HG02938 (cell line): Measurements from ENCODE around the gene PRPSAP2.
"Not testable (repeated sequence)": the region's sequence is repeated elsewhere in the genome, so short reads cannot be mapped to it uniquely, and the experiment has no call there.

ENCODE experiments used
- ATAC-seq: cut with Tn5 transposase; IDR thresholded peaks from one replicate; pipeline ENCODE4 v1.9.1; 2021; ENCODE audit warnings: mild to moderate bottlenecking, moderate library complexity; ENCODE audit not compliant: unreplicated experiment

Gene PRPSAP2

DNA sequence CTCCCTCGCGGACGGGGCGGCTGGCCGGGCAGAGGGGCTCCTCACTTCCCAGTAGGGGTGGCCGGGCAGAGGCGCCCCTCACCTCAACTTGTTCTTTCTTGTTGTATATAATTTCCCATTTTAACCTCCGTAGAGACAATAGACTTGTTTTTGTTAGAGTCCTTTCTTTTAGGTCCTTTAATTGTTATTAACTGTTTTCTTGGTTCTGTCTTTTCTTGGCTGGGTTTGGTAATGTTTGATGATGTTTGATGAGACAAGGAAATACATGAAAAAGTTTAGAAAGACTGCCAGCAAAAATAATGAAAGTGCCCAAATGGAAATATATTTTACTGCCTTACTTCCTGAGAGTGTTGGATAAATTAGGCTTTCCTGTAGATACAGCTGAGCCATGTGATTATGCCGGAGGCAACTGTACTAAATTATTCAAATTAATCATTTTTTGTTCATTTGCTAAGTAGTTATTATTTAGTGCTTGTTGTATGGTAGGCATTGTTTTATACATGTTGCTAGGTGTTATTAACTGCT is 30.9 kb downstream of the PRPSAP2 start:
- no peak for ATAC-seq

DNA sequence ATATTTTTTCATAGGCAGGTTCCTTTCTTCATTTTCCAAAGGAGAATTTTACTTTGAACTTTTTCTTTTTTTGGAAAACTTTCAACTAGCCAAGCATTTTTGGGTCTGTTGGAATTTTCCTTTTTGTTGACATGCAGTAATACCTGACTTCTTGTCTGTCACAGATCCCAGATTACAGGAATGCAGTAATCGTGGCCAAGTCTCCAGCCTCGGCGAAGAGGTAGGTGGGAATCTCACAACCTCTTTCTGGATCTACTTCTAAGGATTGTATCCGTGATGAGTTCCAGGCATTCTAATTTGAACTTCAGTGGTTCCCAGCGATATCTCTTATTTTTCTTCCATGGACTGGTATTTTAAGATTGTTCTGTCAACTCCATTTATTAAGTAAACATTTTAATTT is 31.7 kb downstream of the PRPSAP2 start:
- ATAC-seq, result no peak

DNA sequence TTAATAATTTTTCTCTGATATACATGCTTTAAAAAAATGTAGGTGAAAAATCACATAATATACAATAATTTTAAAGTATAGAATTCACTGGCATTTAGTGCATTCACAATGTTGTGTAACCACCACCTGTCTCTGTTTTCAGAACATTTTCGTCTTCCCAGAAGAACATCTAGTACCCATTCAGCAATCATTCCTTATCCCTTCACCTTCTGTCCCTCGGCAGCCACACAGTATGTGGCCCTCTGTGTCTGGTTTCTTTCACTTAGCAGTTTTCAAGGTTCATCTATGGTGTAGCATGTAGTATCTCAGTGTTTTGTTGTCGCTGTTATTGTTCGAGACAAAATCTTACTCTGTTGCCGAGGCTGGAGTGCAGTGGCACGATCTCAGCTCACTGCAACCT is 33.6 kb downstream of the PRPSAP2 start:
- no peak for ATAC-seq

DNA sequence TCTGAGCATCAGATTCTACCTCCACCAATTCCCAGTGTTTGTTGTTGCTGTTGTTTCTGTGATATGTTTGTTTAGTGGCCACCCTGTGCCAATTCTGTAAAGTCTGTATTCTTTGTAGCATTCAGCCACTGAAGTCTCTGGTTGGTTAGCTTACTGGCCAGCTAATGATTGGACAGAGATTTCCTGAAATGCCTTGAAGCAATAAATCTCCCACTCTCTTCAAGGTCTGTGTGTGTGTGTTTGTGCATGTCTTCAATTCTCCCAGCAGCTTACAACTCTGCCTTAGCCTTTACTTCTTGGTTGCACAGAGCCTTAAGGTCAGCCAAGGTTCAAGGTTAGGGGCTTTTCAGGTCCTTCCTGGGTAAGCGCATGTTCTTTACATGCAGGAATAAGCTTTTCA is 38.2 kb downstream of the PRPSAP2 start:
- no peak for ATAC-seq

DNA sequence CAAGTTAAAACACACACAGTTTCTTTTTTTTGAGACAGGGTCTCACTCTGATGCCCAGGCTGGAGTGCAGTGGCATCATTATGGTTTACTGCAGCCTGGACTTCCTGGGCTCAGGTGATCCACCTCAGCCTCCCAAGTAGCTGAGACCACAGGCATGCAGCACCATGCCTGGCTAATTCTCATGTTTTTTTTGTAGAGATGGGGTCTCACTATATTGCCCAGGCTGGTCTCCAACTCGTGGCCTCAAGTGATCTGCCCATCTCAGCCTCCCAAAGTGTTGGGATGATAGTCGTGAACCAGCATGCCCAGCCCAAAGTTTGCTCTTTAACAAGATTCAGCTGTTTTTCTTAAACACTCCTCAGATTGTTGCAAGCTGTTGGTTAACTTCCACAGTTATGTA is 39.0 kb downstream of the PRPSAP2 start:
- no peak for ATAC-seq

DNA sequence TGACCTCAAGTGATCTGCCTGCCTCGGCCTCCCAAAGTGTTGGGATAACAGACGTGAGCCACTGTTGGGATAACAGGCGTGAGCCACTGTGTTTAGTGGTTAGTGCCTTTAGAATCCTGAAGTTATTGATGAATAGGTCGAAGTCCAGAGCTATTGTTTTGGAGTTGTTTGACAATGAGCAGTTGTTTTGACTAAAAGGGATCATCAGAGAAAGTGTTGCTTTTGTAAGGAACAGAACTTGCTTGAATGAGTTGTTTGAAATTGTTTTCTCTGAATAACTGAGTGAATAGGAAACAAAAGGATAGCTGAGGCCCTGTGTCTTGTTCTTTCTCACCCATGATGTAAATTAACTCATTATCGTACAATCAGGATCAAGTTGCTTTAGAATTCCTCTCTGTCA is 46.6 kb downstream of the PRPSAP2 start:
- ATAC-seq, result no peak

DNA sequence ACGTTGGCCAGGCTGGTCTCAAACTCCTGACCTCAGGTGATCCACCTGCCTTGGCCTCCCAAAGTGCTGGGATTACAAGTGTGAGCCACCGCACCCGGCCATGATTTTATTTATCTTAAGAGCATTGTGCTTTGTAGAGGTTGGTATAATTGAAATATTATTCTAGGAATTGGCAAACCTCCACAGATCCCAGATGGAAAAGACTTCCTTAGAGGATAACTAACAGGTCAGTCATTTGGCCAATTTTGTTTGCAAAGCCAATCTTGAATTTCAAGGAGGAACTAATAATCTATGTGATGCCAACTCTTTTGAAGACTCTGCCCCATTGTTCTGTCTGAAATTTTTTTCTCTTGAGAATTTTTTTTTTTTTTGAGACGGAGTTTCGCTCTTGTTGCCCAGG is 47.3 kb downstream of the PRPSAP2 start:
- no peak for ATAC-seq

DNA sequence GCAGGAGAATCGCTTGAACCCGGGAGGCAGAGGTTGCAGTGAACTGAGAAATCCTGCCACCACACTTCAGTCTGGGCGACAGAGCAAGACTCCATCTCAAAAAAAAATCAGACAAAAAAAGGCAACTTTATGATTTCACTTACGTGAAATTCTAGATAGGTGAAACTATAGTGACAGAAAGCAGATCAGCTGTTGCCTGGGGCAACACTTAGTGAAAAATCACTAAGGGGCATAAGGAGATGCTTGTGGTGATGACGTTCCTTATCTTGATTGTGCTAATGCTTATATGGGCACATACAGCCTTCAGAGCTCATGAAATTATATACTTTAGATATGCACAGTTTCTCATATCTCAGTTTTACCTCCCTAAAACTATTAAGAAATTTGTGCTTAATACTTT is 52.4 kb downstream of the PRPSAP2 start:
- ATAC-seq, result no peak

DNA sequence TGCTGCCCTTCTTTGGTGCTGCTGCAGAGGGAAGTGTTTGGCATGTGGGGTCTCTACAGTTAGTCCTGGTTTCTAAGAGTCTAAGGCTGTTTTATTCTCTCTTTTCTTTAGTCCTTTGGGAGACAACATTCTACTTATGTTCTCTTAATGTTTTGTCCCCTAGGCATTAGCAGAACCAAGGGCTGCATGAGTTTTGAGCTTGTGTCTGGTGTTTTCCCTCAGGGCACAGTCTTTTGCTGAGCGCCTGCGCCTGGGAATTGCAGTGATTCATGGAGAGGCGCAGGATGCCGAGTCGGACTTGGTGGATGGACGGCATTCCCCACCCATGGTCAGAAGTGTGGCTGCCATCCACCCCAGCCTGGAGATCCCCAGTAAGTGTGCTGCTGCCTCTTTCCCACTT is 53.0 kb downstream of the PRPSAP2 start:
- ATAC-seq, result no peak

DNA sequence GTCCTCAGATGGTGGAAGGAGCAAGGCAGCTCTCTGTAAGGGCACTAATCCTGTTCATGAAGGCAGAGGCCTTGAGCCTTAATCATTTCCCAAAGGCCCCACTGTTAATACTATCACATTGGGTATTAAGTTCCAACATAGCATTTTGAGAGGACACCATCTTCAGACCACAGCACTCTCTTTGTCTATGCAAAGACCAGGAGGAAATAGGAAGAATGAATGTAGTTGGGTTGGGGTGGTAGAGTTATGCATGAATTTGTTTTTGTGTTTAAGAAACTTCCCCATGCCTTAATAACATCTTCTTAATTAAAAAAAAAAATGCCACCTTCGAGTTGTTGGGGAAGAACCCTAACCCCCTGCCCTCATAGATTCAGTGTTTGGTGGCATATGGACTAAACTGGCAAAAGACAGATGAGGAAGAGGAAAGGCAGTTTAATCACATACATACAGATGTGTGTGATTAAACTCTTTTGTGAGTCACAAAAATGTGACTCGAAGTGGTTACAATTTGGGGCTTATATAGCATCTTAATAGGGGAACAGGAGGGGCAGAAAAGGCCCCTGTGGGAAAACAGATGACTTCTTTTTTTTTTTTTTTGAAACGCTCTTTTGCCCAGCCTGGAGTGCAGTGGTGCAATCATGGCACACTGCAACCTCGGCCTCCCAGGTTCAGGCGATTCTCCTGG is 59.0 kb downstream of the PRPSAP2 start:
- ATAC-seq, result no peak

DNA sequence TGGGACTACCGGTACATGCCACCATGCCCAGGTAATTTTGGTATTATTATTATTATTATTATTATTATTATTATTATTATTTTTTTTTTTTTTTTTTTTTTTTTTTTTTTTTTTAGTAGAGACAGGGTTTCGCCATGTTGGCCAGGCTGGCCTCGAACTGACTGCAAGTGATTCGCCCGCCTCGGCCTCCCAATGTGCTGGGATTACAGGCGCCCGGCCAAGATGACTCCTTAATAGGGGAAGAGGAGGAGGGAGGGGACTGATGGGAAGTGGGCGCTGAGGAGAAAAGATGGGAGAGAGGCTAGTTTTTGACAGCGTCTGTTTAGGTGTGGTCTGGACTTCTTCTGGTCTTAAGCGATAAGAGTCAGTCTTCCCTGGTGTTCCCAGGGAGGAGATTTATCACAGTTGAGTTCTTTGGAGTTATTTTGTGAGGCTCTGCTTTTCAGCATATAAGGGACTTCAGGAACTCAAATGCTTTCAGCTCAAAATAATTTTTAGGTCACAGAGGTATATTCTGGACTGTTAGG is 59.6 kb downstream of the PRPSAP2 start:
- no peak for ATAC-seq

DNA sequence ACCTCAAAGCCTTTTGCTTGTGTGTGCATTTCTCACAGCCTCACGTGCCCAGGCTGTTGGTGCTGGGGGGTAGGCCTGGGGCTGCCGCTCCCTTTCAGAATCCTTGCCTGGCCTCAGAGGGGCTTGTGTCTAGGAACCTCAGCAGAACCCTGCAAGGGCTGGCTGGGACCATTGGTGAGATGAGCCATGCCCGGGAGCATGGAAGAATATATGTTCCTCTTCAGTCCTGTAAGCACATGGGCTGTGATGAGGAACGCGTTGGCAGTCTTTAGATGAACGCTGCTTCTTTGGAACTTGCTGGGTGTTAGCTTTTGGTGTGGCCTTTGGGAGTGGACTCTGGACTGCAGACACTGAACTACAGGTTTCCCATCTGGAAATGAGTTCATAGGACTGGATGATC is 62.0 kb downstream of the PRPSAP2 start:
- no peak for ATAC-seq

DNA sequence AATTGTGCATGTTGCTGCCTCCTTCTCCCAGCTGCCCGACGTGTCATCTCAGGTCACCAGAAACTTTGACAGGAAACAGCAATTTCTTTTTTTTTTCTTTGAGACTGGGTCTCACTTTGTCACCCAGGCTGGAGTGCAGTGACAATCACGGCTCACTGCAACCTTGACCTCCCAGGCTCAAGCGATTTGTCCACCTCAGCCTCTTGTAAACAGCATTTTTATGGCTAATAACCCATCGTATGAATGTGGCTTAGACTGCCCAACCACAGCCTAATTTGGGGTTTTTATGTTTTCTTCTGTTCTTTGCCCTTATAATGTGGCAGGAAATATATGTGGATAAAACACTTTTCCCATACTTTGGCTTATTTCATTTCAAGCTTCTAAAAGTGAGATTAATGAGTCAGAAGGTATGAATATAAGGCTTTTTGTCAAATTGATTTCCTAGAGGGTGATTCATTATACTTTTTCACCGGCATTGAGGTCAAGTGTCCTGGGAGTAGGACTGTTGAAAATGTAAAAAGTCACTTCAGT is 63.0 kb downstream of the PRPSAP2 start:
- peak; percentile 46 for ATAC-seq

DNA sequence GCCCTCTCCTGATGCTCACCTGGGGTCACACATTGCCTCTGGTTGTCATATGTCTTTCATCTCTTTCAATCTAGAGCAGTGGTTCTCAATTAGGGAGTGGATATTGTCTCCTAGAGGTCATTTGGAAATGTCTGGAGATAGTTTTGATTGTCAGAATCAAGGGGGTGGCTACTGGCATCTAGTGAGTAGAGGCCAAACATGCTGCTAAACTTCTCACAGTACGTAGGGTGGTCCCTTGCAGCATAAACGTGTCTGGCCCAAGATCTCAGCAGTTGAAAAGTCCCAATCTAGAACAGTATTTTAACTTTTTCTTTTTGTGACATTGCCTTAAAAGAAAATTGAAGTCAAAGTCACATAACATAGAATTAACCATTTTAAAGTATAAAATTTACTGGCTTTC is 63.6 kb downstream of the PRPSAP2 start:
- ATAC-seq, result peak; percentile 13

DNA sequence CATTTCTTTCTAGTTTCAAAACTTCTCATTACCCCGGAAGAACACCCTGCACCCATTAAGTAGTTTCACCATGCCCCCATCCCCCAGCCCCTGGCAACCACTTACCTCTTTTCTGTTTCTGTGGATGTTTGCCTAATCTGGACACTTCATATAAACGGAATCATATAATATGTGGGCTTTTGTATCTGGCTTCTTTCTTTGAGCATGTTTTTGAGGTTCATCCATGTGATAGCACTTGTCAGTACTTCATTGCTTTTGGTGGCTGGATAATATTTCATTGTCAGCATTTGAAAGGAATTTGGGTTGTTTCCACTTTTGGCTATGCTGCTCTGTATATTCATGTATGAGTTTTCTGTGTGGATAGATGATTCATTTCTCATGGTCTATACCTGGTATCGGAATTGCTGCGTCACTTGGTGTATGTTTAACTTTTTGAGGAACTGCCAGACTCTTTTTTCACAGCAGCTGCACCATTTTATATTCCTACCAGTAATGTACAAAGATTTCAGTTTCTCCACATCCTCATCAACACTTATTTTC is 64.1 kb downstream of the PRPSAP2 start:
- ATAC-seq, result peak; percentile 60

DNA sequence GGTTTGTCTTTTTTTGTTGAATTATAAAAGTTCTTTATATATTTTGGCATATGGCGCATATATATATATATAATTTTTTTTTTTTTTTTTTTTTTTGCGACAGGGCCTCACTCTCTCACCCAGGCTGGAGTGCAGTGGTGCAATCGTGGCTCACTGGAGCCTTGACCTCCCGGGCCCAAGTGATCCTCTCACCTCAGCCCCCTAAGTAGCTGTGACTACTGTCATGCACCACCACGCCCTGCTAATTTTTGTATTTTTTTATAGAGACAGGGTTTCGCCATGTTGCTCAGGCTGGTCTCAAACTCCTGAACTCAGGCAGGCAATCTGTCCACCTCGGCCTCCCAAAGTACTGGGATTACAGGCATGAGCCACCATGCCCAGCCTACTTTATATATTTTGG is 64.7 kb downstream of the PRPSAP2 start:
- not testable (repeated sequence) for ATAC-seq

DNA sequence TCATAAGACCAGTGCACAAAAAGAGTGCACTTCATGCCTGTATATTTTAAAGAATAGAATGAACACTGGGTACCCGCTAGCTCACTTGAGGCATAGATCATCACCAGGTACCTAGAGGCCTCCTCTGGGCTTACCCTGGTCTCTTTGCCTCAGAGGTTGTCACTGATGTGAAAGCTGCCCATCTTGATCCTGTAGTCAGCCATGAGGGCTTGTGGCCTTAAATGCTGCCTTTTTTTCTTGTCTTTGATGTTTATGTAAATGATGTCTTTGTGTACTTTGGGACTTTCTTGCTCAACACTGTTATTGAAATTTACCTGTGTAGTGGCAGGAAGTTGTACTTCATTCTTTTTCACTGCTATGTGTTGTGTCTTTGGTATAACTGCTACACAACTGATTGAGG is 67.3 kb downstream of the PRPSAP2 start:
- ATAC-seq, result no peak

DNA sequence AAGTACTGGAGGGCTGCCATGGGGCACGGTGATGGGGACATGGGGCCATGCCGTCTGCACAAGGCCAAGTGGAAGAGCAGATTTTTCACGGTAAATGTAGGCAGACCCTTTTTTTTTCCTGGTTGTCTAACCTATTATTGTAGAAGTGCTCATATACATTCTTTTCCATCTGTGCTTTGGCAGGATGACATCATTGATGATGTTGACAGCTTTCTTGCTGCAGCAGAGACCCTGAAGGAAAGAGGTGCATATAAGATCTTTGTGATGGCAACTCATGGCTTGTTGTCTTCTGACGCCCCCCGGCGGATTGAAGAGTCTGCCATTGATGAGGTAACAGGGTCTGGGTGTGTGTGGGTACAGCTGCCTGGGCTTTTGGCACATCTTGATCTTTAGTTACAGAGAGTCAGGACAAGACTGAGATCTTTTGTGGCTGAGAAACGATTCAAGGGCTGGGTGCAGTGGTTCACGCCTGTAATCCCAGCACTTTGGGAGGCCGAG is 70.7 kb downstream of the PRPSAP2 start:
- no peak for ATAC-seq

DNA sequence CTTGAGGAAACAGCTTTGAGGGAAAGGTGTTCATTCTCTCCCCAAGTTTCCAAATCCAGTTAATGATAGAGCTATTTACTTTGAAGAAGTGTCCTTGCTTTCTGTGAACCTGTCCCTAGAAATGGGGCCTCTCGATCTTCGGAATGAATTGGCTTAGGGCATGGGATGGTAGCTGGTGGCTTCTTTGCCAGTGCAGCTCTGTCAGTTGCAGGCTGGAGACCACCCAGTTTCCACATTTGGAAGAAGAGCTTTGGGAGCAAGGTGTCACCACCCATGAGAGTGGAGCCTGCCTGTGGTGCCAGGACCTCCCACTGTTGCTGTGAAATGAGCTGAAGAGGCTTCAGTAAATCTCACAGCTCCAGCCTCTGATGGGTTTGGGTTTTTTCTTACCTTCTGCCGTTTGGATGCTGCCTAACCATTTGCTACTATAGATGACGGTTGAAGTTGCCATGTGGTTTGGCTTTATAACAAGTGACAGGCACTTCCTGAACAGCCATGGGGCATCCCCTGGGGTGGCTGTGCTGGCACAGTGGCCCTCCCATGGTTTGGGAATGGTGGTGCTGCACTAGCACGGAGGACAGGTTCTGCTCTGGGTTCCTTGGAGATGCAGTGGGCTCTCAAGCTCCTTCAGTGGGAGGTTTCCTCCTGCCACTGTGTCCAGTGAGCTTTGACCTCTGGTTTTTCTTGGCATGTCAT is 74.6 kb downstream of the PRPSAP2 start:
- no peak for ATAC-seq

DNA sequence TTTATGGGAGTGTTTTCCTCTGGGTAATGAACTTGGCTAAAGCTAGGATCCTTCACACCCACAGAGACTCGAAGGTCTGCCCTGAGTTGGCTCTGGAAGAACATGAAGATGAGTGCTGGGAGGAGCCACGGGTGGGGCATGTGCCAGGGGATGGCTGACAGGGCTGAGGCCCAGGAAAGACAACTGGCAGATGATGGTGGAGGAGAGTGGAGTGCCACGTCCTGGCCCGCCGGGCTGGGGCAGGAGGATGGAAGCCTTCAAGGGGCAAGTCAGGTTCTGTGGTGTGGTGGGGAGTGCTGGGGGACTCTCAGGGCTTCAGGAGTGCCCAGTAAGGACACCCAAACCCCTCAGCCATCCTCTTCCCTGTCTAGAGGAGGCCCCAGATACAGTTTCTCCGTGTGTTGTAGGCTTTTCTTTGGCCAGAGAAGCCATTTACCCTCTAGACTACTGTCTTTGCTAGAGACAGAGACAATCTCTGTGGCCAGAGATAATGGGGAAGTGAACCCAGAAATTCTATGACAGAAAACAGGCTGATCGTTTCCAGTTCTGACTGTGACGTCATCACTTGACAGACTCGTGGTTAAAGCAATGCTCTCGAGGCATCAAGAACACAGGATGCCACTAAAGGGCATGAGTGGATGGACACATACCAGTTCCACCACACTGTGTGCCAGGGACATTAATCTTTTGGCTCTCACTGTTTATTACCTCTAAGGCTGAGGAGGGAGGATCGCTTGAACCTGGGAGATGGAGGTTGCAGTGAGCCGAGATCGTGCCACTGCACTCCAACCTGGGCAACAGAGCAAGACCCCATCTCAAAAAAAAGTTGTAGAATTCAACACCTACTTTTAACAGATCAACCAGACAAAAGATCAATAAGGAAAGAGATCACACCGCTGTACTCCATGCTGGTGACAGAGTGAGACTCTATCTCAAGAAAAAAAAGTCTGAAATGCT is 75.4 kb downstream of the PRPSAP2 start:
- ATAC-seq, result no peak
